ENCODE results near the gene EEF1AKMT4. TPM values are rescaled to one million over a fixed set of nuclear protein-coding genes. Genes with fewer than 3 reads are reported as not detected.

The EEF1AKMT4 gene
- total RNA-seq, 3 donors from 2014 or later = 3.4 to 9.7 (median 6.2) TPM

DNA sequence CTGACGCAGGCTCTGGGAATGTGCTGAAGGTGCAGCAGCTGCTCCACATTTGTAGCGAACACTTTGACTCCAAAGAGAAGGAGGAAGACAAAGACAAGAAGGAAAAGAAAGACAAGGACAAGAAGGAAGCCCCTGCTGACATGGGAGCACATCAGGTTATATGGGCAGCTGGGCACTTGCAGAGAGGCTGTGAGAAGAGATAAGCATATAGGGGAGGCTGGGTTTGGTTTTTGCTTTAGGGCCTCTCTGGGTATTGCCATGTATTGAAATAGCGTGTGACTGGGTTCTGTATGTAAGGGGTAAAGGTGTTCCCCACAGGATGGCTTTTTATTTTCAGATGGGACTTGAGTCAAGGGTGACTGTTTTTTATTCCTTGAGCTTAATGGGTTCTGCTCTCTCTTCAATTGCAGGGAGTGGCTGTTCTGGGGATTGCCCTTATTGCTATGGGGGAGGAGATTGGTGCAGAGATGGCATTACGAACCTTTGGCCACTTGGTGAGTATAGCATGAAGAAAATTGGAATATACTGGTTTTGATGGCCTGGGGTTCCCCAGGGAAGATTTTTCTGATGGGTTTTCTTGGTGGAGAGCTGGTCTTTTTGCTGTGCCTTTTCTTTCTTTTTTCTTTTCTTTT is 57.0 kb downstream of the EEF1AKMT4 start:
- Histone ChIP-seq H3K36me3 (no peaks in the 10 kb centered on the region), H3K27ac (no peak overlapping the region), H3K9me3 (no peaks in the 10 kb centered on the region), H3K4me3 (no peak overlapping the region), H3K4me1 (no peaks in the 10 kb centered on the region), H3K27me3 (no peaks in the 10 kb centered on the region)
- no peak for DNase-seq (ENCODE audit: low spot score in 2 of 2)
- TF ChIP-seq, protein P1, sequence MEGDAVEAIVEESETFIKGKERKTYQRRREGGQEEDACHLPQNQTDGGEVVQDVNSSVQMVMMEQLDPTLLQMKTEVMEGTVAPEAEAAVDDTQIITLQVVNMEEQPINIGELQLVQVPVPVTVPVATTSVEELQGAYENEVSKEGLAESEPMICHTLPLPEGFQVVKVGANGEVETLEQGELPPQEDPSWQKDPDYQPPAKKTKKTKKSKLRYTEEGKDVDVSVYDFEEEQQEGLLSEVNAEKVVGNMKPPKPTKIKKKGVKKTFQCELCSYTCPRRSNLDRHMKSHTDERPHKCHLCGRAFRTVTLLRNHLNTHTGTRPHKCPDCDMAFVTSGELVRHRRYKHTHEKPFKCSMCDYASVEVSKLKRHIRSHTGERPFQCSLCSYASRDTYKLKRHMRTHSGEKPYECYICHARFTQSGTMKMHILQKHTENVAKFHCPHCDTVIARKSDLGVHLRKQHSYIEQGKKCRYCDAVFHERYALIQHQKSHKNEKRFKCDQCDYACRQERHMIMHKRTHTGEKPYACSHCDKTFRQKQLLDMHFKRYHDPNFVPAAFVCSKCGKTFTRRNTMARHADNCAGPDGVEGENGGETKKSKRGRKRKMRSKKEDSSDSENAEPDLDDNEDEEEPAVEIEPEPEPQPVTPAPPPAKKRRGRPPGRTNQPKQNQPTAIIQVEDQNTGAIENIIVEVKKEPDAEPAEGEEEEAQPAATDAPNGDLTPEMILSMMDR (IDR thresholded peaks at IDR 0.05) = no peak
- no peak for TF ChIP-seq POLR2A (IDR thresholded peaks at IDR 0.05)
- TF ChIP-seq POLR2AphosphoS5 (IDR thresholded peaks at IDR 0.05) = no peak
- intact Hi-C loops (cut with DNase I; ENCODE audit: low total_unique reads) = no loop called here

DNA sequence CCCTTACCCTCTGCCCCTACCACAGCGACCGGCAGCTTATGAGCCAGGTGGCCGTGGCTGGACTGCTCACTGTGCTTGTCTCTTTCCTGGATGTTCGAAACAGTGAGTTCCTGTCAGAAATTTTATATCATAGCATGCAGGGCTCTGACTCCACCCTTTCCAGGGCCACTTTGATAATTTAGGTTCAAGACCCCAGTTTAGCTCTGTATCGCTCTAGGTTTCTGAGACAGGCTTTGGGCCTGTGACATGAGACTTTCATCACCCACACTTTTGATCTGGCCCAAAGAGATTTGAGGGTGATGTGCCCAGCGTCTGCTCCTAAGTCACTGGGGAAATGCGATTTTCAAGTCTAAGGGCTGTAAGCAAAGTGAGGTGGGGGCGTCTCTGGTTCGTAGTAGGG is 58.4 kb downstream of the EEF1AKMT4 start:
- Histone ChIP-seq H3K9me3 (no peaks in the 10 kb centered on the region), H3K36me3 (no peaks in the 10 kb centered on the region), H3K4me1 (no peaks in the 10 kb centered on the region), H3K27ac (no peak overlapping the region), H3K4me3 (no peak overlapping the region), H3K27me3 (no peaks in the 10 kb centered on the region)
- intact Hi-C loops (cut with DNase I; ENCODE audit: low total_unique reads) = no loop called here
- TF ChIP-seq POLR2A (IDR thresholded peaks at IDR 0.05) (no peak), POLR2AphosphoS5 (IDR thresholded peaks at IDR 0.05) (no peak)
- TF ChIP-seq, protein P1 (IDR thresholded peaks at IDR 0.05) = no peak
- DNase-seq (ENCODE audit: low spot score in 2 of 2) = no peak

Other genes starting within 250 kb of the EEF1AKMT4 start
- 10 to 100 TPM; 21.0 to 29.9 (median 21.8) TPM for gene ABCC5, start 231.8 kb upstream of the EEF1AKMT4 start, total RNA-seq
- not detected for gene HTR3D, start 217.9 kb upstream of the EEF1AKMT4 start, total RNA-seq
- gene HTR3C, start 196.6 kb upstream of the EEF1AKMT4 start, total RNA-seq = not detected
- gene HTR3E, start 152.6 kb upstream of the EEF1AKMT4 start, total RNA-seq = not detected
- gene EIF2B5, start 114.3 kb upstream of the EEF1AKMT4 start, total RNA-seq = 10 to 100 TPM; 37.3 to 62.3 (median 50.1) TPM
- gene DVL3, start 94.3 kb upstream of the EEF1AKMT4 start, total RNA-seq = 10 to 100 TPM; 35.7 to 40.2 (median 36.1) TPM
- 100 to 1,000 TPM; 195 to 240 (median 204) TPM for gene AP2M1, start 74.8 kb upstream of the EEF1AKMT4 start, total RNA-seq
- 10 to 100 TPM; 59.4 to 77.4 (median 71.8) TPM for gene ABCF3, start 63.5 kb upstream of the EEF1AKMT4 start, total RNA-seq
- gene VWA5B2, start 20.1 kb upstream of the EEF1AKMT4 start, total RNA-seq = under 1 TPM; 0.16 to 0.88 (median 0.33) TPM
- gene ALG3, start 710 bp upstream of the EEF1AKMT4 start, total RNA-seq = 10 to 100 TPM; 36.4 to 46.5 (median 42.6) TPM
- gene CAMK2N2, start 11.9 kb downstream of the EEF1AKMT4 start, total RNA-seq = not detected
- not detected for gene ECE2, start 26.4 kb downstream of the EEF1AKMT4 start, total RNA-seq
- 100 to 1,000 TPM; 201 to 275 (median 214) TPM for gene PSMD2, start 49.6 kb downstream of the EEF1AKMT4 start, total RNA-seq
- 100 to 1,000 TPM; 168 to 202 (median 196) TPM for gene EIF4G1, start 64.9 kb downstream of the EEF1AKMT4 start, total RNA-seq
- 10 to 100 TPM; 18.7 to 32.4 (median 26.5) TPM for gene FAM131A, start 87.9 kb downstream of the EEF1AKMT4 start, total RNA-seq
- 1 to 10 TPM; 2.1 to 4.2 (median 2.6) TPM for gene CLCN2, start 111.9 kb downstream of the EEF1AKMT4 start, total RNA-seq
- 100 to 1,000 TPM in 1 of 3 donors, 10 to 100 TPM in 2; 63.7 to 101 (median 99.5) TPM for gene POLR2H, start 112.0 kb downstream of the EEF1AKMT4 start, total RNA-seq
- 1 to 10 TPM in 1 of 3 donors, under 1 TPM in 2; 0.64 to 1.3 (median 0.73) TPM for gene THPO, start 128.5 kb downstream of the EEF1AKMT4 start, total RNA-seq
- 10 to 100 TPM in 2 of 3 donors, 1 to 10 TPM in 1; 9.6 to 20.3 (median 12.1) TPM for gene CHRD, start 130.4 kb downstream of the EEF1AKMT4 start, total RNA-seq

All from breast epithelium (tissue), 4 donors.